Pulmonary artery endothelial cell (primary cell): ENCODE measurements around the gene GPD2. TPM values are rescaled to one million over a fixed set of nuclear protein-coding genes. Genes with fewer than 3 reads are reported as not detected.
"Not testable (repeated sequence)": the region's sequence is repeated elsewhere in the genome, so short reads cannot be mapped to it uniquely, and the experiment has no call there.

Experiments used
- DNase-seq: peaks from one replicate; pipeline ENCODE4 v3.0.0-alpha.2; 2011; ENCODE audit warnings: low read depth, low spot score
- total RNA-seq: library from RNA; depleted of rRNA; stranded (reverse); fragments of >200 nt; gene quantifications from 2 replicates; pipeline ENCODE4 v1.2.3, GENCODE V29; 2014

GPD2 gene
- total RNA-seq, 1 donor from 2014 or later, result 45.0 TPM

DNA sequence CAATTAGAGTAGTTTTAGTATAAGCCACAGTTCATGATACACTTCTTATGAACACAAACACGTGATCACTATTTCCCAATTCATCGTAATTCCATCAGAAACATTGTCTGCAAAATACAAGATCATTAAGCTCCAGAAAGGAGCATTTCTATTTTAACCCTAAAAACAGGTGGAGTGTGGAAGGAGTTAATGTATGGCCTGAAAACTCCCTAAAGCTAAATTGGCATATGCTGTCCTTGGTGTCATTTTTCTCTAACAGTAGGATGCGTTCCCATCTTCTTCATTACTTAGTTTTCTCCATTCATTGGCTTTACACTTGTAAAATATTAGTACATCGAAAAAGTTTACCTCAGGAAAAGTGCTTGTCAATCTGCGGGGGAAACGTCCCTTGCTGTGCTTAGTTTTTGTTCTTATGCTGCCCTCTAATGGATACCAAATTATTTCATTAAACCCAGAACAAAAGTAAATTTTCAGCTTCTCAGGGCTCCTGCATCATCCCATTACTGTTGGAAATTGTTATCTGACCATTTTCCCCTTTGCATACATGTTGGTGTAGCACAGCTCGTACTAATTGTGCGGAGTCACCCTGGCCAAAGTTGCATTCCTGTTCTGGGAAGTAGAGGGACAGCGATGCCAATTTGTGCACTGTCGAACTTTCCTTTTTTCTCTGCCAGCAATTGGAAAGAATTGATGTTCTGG, 153.4 kb downstream of the GPD2 start:
- peak; percentile 8 for DNase-seq

DNA sequence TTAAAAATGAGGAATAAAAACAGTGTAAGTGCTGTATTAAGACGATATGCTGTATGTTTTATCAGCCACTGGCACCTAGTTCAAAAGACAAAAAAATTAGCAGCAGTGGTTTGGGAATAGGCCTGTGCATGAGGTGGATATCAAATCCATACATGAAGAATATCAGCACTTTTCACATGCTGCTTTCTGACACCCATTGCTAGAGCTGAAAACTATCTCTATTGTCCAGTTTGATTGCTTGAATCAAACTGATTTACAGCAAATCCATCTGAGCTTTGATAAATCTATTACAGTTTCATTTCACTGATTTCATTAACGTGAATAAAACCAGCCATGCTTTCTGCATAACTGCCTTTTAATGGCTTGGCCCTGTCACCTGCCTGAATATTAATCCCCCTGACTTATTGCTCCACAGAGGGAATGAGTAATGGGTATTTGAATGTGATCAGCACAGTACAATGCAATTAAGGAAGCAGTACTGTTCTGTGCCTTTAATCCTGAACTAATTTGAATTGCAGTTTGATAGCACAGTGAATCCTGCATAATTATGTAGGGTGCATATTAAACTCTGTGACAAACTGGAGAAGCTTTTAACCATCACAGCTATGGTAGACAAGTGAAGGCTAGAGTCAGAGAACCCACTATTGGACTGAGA, 154.0 kb downstream of the GPD2 start:
- DNase-seq, result no peak

DNA sequence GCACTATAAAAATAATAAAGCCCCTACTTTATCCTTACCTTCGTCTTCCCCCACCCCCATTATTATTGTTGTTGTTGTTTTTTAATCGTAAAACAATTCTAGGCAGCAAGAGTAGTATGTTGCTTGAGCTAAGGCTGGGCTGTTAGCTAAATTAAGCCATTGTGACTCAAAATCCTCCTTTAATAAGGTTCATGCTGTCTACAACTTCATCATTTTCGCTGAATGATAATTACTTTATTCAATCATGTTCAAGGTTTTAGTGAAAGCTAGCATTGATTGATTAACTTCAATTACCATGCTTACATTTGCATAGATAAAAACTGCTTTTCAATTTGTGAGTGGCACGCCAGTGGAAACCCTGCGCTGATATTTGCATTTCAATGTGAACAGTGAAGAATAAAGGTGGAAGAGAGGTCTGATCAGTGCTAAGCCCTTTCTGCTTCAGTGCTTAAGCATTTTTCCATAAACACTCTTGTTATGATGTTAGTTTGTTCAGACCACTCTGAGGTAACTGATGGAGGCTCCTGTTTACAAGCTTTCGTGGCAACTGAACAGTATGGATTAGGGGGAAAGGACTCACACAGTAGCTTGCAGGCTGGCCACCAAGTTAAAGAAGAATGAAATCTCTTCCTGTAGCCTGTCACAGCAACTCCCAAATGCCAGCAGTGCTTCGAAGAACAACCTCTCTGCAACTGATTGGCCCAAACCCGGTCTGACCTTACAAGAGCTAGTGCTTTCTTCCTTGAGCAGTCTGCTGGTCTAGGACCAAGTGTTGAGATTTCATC, 156.8 kb downstream of the GPD2 start:
- no peak for DNase-seq

DNA sequence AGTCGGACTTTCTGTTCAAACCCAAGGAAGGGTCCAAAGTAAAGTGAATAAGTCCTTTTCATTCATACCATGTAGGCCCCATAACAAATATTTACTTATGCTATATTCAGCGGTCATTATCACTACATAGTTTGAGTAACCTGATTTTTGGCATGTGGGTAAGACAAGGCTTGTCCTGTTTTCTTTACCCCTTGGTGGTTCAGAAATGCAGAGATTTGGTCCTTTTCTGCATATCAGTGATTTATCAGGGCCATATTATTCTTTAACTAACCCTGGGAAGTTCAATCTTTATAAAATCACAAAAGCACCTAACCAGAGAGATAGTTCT, 157.4 kb downstream of the GPD2 start:
- no peak for DNase-seq

- no peak for DNase-seq
Observed at GRCh38 chr2:156598563-156598962, 162.4 kb downstream of the GPD2 start.

- DNase-seq, result no peak
Observed at GRCh38 chr2:156600196-156600595, 164.0 kb downstream of the GPD2 start.

DNA sequence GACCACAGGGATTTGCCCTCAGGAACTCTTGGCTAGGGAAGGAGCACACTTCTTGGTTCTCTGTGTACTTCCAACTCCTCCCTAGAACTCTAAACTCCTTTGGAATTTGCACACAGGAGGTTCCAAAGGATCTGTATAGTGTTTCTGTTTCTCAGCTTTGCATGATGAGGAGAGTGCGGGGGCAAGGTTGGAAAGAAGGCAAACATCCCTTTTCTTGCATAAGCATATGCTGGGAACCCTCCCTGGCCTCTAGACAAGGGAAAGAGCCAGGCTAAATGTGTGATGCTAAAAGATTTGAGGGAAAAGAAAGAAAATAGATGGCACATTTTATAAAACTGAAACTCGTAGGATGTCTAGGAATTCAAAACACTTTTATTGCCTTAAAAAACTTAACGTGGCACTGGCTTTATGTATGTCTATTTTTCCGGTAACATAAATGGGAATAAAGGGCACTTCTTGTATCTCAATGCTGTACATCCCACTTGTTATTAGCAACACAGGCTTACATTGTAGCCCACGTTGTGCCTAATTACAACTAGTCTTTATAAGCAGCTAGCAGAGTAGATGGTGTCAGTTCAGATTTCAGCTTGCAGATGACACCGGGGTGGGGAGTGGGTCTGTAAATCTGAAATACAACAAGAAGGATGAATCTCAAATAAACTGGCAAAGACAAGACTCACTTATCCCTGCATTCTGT, 165.8 kb downstream of the GPD2 start:
- no peak for DNase-seq

DNA sequence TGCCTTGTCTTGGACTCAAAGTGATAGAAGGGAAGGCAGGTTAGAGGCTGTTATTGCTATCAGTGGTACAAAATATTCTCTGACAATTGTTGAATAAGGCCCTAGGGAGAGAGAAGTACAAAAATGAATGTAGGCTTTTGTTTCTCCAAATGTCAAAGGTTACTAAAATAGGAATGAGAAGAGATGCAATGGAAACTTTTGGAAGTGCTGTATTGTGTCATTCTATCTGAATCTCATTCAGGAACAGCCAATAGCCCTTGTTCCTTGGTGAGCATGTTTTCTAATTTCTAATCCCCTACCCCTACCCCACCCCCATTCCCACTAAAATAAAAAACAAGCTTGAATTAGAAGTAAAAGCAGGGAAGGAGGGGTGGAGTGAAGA, 166.4 kb downstream of the GPD2 start:
- DNase-seq, result no peak

- no peak for DNase-seq
Observed at GRCh38 chr2:156615836-156616322, 179.7 kb downstream of the GPD2 start.

DNA sequence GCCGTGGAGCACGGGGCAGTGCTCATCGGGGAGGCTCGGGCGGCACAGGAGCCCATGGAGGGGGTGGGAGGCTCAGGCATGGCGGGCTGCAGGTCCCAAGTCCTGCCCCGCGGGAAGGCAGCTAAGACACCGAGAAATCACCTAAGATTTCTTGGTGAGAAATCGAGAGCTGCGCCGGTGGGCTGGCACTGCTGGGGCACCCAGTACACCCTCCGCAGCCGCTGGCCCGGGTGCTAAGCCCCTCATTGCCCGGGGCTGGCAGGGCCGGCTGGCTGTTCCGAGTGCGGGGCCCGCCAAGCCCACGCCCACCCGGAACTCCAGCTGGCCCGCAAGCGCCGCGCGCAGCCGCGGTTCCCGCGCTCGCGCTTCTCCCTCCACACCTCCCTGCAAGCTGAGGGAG, 181.9 kb downstream of the GPD2 start:
- DNase-seq, result not testable (repeated sequence)

- no peak for DNase-seq
Observed at GRCh38 chr2:156619021-156619539, 182.9 kb downstream of the GPD2 start.

DNA sequence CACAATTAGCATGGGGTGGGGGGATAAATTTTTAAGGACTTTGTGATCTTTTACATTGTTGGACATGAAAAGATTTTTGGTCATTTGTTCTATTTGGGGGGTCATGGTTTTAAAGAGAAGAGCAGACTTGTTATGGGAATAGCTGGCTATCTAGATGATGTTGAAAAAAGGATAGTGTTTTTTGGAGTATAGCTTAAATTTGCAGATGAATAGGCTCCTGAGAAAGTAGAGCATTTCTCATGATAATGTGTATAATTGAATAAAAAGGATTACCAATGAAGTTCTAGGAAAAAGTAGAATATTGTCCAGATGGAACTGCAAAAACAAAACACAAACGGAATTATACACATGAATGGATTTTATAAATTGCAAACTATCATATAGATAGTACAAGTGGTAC, 186.3 kb downstream of the GPD2 start:
- DNase-seq, result no peak

- DNase-seq, result no peak
Observed at GRCh38 chr2:156625360-156626170, 189.4 kb downstream of the GPD2 start.

DNA sequence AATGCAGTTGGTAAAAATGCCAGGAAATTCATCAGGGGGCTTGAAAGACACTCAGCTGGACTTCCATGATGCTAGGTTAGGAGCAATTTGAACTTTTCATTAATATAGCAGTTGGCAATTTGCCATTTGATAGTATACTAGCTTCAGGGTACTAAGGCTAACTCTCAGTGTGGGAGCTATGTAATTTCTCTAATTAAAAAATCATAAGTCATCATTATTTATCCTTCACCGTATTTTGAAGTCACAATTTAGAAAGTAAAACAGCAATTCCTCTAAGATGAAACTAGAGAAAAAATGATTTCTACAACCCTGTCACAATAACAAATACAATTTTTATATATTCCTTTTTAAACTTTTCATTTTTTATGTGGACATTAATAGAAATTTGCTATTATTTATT, 190.8 kb downstream of the GPD2 start:
- no peak for DNase-seq

- no peak for DNase-seq
Observed at GRCh38 chr2:156630579-156631337, 194.6 kb downstream of the GPD2 start.

DNA sequence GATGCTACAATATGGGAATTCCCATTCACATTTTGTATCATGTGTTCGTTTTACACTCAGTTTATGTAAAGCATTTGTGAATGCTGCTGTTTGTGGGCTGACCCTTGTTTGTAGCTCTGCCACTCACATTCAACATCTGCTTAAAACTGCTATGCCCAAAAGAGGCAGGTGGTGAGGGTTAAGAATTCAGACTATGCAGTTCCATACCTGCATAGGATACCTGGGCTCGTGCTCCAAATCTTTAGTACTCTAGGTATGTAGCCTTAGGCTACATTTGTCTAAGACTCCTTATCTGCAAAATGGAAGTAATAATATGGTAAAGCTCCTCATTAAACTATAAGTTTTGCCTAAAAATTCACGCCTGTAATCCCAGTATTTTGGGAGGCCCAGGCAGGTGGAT, 199.5 kb downstream of the GPD2 start:
- no peak for DNase-seq
